CD14-positive monocyte (primary cell): ENCODE data around the gene ARL5C. TPM values are rescaled to one million over a fixed set of nuclear protein-coding genes. Genes with fewer than 3 reads are reported as not detected.

ENCODE experiments used
- DNase-seq, 3 donors: peaks; one replicate each; pipeline ENCODE4 v3.0.0-alpha.2; 2011 to 2022
- H2AFZ ChIP-seq: 2 replicates; pipeline ENCODE4 v1.6.0; 2012; ENCODE audit warnings: mild to moderate bottlenecking, low read depth, low read length, inconsistent platforms; ENCODE audit not compliant: insufficient read depth, poor library complexity, severe bottlenecking
- H3K27ac ChIP-seq, 2 donors: 1 replicate in 1 of 2; 2 replicates in 1 of 2; pipeline ENCODE4 v1.5.1; 2012 to 2013; ENCODE audit warnings: low read length in 2 of 2, control low read depth in 1 of 2, inconsistent platforms in 1 of 2, low read depth in 1 of 2, mild to moderate bottlenecking in 1 of 2
- H3K27me3 ChIP-seq, 2 donors: one replicate each; pipeline versions ENCODE4 v1.6.0 to v1.6.1; 2011 to 2013; ENCODE audit warnings: low read length in 2 of 2; ENCODE audit not compliant: control insufficient read depth in 2 of 2, insufficient read depth in 2 of 2
- H3K36me3 ChIP-seq, 2 donors: replicated peaks in 1 of 2; 1 replicate in 1 of 2; 2 replicates in 1 of 2; pipeline versions ENCODE4 v1.5.1 to v1.6.1; 2012 to 2013; ENCODE audit warnings: low read length in 2 of 2, control low read depth in 1 of 2, inconsistent platforms in 1 of 2, mild to moderate bottlenecking in 1 of 2; ENCODE audit not compliant: insufficient read depth in 2 of 2, control insufficient read depth in 1 of 2
- H3K4me1 ChIP-seq, 2 donors: 1 replicate in 1 of 2; 2 replicates in 1 of 2; pipeline versions ENCODE4 v1.5.1 to v1.6.1; 2012 to 2013; ENCODE audit warnings: low read length in 2 of 2, control low read depth in 1 of 2, inconsistent platforms in 1 of 2, mild to moderate bottlenecking in 1 of 2, moderate library complexity in 1 of 2; ENCODE audit not compliant: insufficient read depth in 2 of 2, control insufficient read depth in 1 of 2
- H3K4me2 ChIP-seq: replicated peaks from 2 replicates; pipeline ENCODE3; 2012; ENCODE audit warnings: low read length, moderate library complexity, mild to moderate bottlenecking; ENCODE audit not compliant: poor library complexity, severe bottlenecking; ENCODE audit errors: extremely low read depth
- H3K4me3 ChIP-seq, 3 experiments: fragments of 200-600 bp in 1 of 3; sonication (generic) in 1 of 3; replicated peaks in 1 of 3; 1 replicate in 2 of 3; 2 replicates in 1 of 3; pipeline ENCODE4 v1.5.1; 2011 to 2013; ENCODE audit warnings: low read length in 3 of 3, mild to moderate bottlenecking in 3 of 3, control low read depth in 2 of 3, low read depth in 2 of 3, inconsistent platforms in 1 of 3, moderate library complexity in 1 of 3
- H3K79me2 ChIP-seq: 2 replicates; pipeline ENCODE4 v1.6.0; 2012; ENCODE audit warnings: mild to moderate bottlenecking, control low read depth, inconsistent platforms, low read length, moderate library complexity; ENCODE audit not compliant: insufficient read depth
- H3K9ac ChIP-seq: 2 replicates; pipeline ENCODE4 v1.6.0; 2017; ENCODE audit warnings: low read length, mild to moderate bottlenecking; ENCODE audit not compliant: insufficient read depth, poor library complexity, severe bottlenecking
- H3K9me3 ChIP-seq, 2 donors: replicated peaks in 1 of 2; 1 replicate in 1 of 2; 2 replicates in 1 of 2; pipeline versions ENCODE4 v1.5.1 to v1.6.1; 2012 to 2013; ENCODE audit warnings: low read length in 2 of 2, control low read depth in 1 of 2; ENCODE audit not compliant: control insufficient read depth in 1 of 2, insufficient read depth in 1 of 2
- H4K20me1 ChIP-seq: 2 replicates; pipeline ENCODE4 v1.6.0; 2012; ENCODE audit warnings: mild to moderate bottlenecking, low read length, control low read depth, moderate library complexity; ENCODE audit not compliant: insufficient read depth
- H3K27ac Mint-ChIP-seq, 7 donors: one replicate each; pipeline ENCODE4 v1.8.0; 2020; ENCODE audit warnings: mild to moderate bottlenecking in 7 of 7, mixed read lengths in 7 of 7, moderate library complexity in 6 of 7, inconsistent platforms in 2 of 7
- H3K27me3 Mint-ChIP-seq, 3 donors: one replicate each; pipeline ENCODE4 v1.8.0; 2021 to 2022; ENCODE audit warnings: low read depth in 3 of 3, mild to moderate bottlenecking in 3 of 3, mixed read lengths in 3 of 3, moderate library complexity in 3 of 3, inconsistent platforms in 1 of 3
- H3K36me3 Mint-ChIP-seq, 2 donors: one replicate each; pipeline ENCODE4 v1.8.0; 2020; ENCODE audit warnings: mixed read lengths in 2 of 2, inconsistent platforms in 1 of 2, mild to moderate bottlenecking in 1 of 2
- H3K4me1 Mint-ChIP-seq: one replicate; pipeline ENCODE4 v1.8.0; 2020; ENCODE audit warnings: mild to moderate bottlenecking, mixed read lengths
- H3K4me3 Mint-ChIP-seq, 2 donors: one replicate each; pipeline ENCODE4 v1.8.0; 2020; ENCODE audit warnings: mild to moderate bottlenecking in 2 of 2, mixed read lengths in 2 of 2, moderate library complexity in 1 of 2
- H3K9me3 Mint-ChIP-seq, 7 donors: one replicate each; pipeline ENCODE4 v1.8.0; 2020 to 2022; ENCODE audit warnings: mixed read lengths in 7 of 7, mild to moderate bottlenecking in 6 of 7, moderate library complexity in 6 of 7, inconsistent platforms in 2 of 7
- WGBS: methylation state at CpG from one replicate; pipeline ENCODE4 v1.1.5; 2013; ENCODE audit warnings: missing lambda C conversion rate; ENCODE audit not compliant: insufficient coverage; 5-methylcytosine and 5-hydroxymethylcytosine counted together
- intact Hi-C, 2 donors: fragments of 100-400 bp; cut with micrococcal nuclease; formaldehyde crosslinking; loops; one replicate each; pipeline versions ENCODE4 v1.15.0 to v1.15.1; 2023
- polyA plus RNA-seq, 3 donors: library from polyadenylated mRNA; depleted of rRNA in 1 of 3; unstranded in 2 of 3; stranded (reverse) in 1 of 3; fragments of 300-500 nt in 2 of 3; fragments of >200 nt in 1 of 3; fragmentation: Illumina TruSeq in 2 of 3; gene quantifications; 1 replicate in 2 of 3; 2 replicates in 1 of 3; pipeline ENCODE4 v1.2.3, GENCODE V29; 2012 to 2021
- TF ChIP-seq, protein P1 (sequence below): fragments of 200-600 bp; IDR thresholded peaks from one replicate; pipeline ENCODE4 v1.8.0; 2022; ENCODE audit warnings: antibody characterized with exemption, mild to moderate bottlenecking

The ARL5C gene
- polyA plus RNA-seq, 3 donors: 0.04 TPM; not detected in 2

DNA sequence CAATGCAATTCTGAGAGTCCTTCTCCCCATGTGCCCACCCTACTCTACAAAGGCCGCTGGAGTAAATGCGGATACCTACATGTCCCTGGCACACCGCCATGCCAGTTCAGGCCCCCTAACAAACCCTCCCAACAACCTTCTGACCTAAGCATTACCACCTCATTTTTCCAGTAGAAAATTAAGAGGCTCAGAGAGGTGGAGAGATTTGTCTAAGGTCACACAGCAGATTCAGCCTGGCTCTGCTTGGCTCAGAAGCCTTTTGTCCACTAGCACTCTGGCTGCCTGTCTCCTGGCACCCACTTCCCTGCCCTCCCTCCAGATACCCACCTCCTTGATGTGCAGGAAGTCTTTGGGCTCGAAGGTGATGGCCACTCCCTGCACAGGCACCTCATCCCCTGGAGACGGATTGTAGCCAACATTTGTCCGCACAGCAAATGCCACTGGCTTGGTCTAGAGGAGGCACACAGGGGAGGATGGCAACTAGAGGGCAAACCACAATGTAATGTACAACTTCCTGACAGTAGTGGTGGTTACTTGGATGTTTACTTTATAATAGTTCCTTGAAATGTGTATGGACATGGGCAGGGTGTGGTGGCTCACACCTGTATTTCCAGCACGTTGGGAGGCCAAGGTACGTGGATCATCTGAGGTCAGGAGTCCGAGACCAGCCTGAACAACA is 21.3 kb upstream of the ARL5C start:
- Histone ChIP-seq H3K27ac (no peak overlapping the region), H2AFZ (no peak overlapping the region), H4K20me1 (no peaks in the 10 kb centered on the region), H3K4me3 (no peak overlapping the region), H3K36me3 (peaks cover 59 to 77% of the 10 kb centered on the region in 2 donors), H3K9me3 (no peaks in the 10 kb centered on the region), H3K4me1 (no peaks in the 10 kb centered on the region), H3K4me2 (no peak overlapping the region), H3K9ac (no peak overlapping the region), H3K79me2 (no peaks in the 10 kb centered on the region), H3K27me3 (no peaks in the 10 kb centered on the region)
- no peak for DNase-seq
- H3K4me3 Mint-ChIP-seq: no peak overlapping the region
- intact Hi-C loops: no loop called here
- peaks cover 7% of the 10 kb centered on the region for H3K4me1 Mint-ChIP-seq
- peaks cover 0 to 4% (median 2%) of the 10 kb centered on the region in 3 donors for H3K27me3 Mint-ChIP-seq
- peak overlapping the region in 1 of 7 donors; percentile 63 for H3K27ac Mint-ChIP-seq
- TF ChIP-seq, protein P1, sequence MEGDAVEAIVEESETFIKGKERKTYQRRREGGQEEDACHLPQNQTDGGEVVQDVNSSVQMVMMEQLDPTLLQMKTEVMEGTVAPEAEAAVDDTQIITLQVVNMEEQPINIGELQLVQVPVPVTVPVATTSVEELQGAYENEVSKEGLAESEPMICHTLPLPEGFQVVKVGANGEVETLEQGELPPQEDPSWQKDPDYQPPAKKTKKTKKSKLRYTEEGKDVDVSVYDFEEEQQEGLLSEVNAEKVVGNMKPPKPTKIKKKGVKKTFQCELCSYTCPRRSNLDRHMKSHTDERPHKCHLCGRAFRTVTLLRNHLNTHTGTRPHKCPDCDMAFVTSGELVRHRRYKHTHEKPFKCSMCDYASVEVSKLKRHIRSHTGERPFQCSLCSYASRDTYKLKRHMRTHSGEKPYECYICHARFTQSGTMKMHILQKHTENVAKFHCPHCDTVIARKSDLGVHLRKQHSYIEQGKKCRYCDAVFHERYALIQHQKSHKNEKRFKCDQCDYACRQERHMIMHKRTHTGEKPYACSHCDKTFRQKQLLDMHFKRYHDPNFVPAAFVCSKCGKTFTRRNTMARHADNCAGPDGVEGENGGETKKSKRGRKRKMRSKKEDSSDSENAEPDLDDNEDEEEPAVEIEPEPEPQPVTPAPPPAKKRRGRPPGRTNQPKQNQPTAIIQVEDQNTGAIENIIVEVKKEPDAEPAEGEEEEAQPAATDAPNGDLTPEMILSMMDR: no peak
- WGBS: 90% methylated on average over 4 of the region's 9 CpGs
- peaks cover 44 to 79% of the 10 kb centered on the region in 2 donors for H3K36me3 Mint-ChIP-seq
- H3K9me3 Mint-ChIP-seq: peaks cover 0 to 6% (median 0%) of the 10 kb centered on the region in 7 donors

DNA sequence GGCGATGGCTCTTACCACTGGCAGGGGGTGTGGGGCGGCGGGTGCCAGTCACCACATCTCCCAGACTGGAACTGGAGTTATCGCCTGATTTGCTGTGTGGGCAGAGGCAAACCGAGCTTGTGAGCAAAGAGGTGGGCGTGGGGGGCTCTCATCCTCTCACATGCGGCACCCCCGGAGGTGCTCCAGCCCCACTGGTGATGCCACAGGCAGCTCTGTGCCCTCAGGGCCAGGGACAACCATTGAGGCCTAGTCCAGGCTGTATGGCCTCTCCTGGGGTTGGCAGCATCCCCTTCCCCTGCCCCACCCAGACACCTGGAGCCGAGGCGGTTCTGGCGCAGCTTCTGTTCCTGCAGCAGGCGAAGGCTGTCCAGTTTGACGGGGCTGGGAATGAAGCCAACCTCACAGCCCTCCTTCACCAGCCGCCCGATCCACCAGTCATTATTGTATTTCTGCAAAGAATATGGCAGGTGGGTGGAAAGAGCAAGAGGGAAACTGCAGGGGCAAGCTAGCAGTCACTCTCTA is 20.6 kb upstream of the ARL5C start:
- TF ChIP-seq, protein P1: no peak
- Mint-ChIP-seq H3K4me3 (no peak overlapping the region), H3K27ac (no peak overlapping the region), H3K4me1 (peaks cover 7% of the 10 kb centered on the region), H3K9me3 (peaks cover 0 to 6% (median 0%) of the 10 kb centered on the region in 7 donors), H3K27me3 (peaks cover 0 to 4% (median 2%) of the 10 kb centered on the region in 3 donors), H3K36me3 (peaks cover 41 to 79% of the 10 kb centered on the region in 2 donors)
- Histone ChIP-seq H3K79me2 (no peaks in the 10 kb centered on the region), H3K36me3 (peaks cover 52 to 70% of the 10 kb centered on the region in 2 donors), H3K4me3 (no peak overlapping the region), H2AFZ (no peak overlapping the region), H3K9ac (no peak overlapping the region), H3K27me3 (no peaks in the 10 kb centered on the region), H4K20me1 (no peaks in the 10 kb centered on the region), H3K4me2 (no peak overlapping the region), H3K4me1 (no peaks in the 10 kb centered on the region), H3K27ac (no peak overlapping the region), H3K9me3 (no peaks in the 10 kb centered on the region)
- no peak for DNase-seq
- intact Hi-C loops: no loop called here
- 95% methylated on average over 6 of the region's 15 CpGs for WGBS
